Trophoblast cell (in vitro differentiated cells and primary cell): Measurements from ENCODE around the gene BDKRB2.
A peak's percentile ranks its signal among the peaks of the same experiment; 100 is the strongest.

Source experiments
- DNase-seq, 2 donors: peaks; one replicate each; pipeline ENCODE4 v3.0.0-alpha.2; 2016
- H2AFZ ChIP-seq: 2 replicates; pipeline ENCODE4 v1.6.1; 2013; ENCODE audit warnings: low read length, moderate library complexity, mild to moderate bottlenecking; ENCODE audit not compliant: insufficient read depth, poor library complexity
- H2AK5ac ChIP-seq: 2 replicates; pipeline ENCODE4 v1.6.1; 2013; ENCODE audit warnings: mild to moderate bottlenecking, low read length
- H2BK120ac ChIP-seq: 2 replicates; pipeline ENCODE4 v1.6.1; 2013; ENCODE audit warnings: low read length, mild to moderate bottlenecking, moderate library complexity; ENCODE audit not compliant: insufficient read depth, poor library complexity
- H2BK12ac ChIP-seq: 2 replicates; pipeline ENCODE4 v1.6.1; 2013; ENCODE audit warnings: mild to moderate bottlenecking, low read length, moderate library complexity
- H2BK5ac ChIP-seq: 2 replicates; pipeline ENCODE4 v1.6.1; 2013; ENCODE audit warnings: low read length, low read depth, moderate library complexity, mild to moderate bottlenecking; ENCODE audit not compliant: poor library complexity
- H3K14ac ChIP-seq: 2 replicates; pipeline ENCODE4 v1.6.1; 2013; ENCODE audit warnings: mild to moderate bottlenecking, low read length
- H3K18ac ChIP-seq: 2 replicates; pipeline ENCODE4 v1.6.1; 2013; ENCODE audit warnings: mild to moderate bottlenecking, low read length
- H3K23ac ChIP-seq: 2 replicates; pipeline ENCODE4 v1.6.1; 2013; ENCODE audit warnings: low read length
- H3K27ac ChIP-seq: 2 replicates; pipeline ENCODE4 v1.5.1; 2013; ENCODE audit warnings: low read depth, mild to moderate bottlenecking, inconsistent platforms, low read length, moderate library complexity
- H3K27me3 ChIP-seq: 2 replicates; pipeline ENCODE4 v1.6.1; 2013; ENCODE audit warnings: inconsistent platforms, mild to moderate bottlenecking, low read length, moderate library complexity; ENCODE audit not compliant: insufficient read depth
- H3K36me3 ChIP-seq, 2 experiments: 1 replicate in 1 of 2; 2 replicates in 1 of 2; pipeline ENCODE4 v1.6.1; 2013; ENCODE audit warnings: low read length in 2 of 2, mild to moderate bottlenecking in 2 of 2, moderate library complexity in 1 of 2; ENCODE audit not compliant: insufficient read depth in 2 of 2, control insufficient read depth in 1 of 2
- H3K4ac ChIP-seq: 2 replicates; pipeline ENCODE4 v1.6.1; 2013; ENCODE audit warnings: low read depth, mild to moderate bottlenecking, low read length, moderate library complexity
- H3K4me1 ChIP-seq, 2 experiments: 1 replicate in 1 of 2; 2 replicates in 1 of 2; pipeline ENCODE4 v1.6.1; 2013; ENCODE audit warnings: low read length in 2 of 2, mild to moderate bottlenecking in 2 of 2, moderate library complexity in 1 of 2; ENCODE audit not compliant: insufficient read depth in 2 of 2, control insufficient read depth in 1 of 2
- H3K4me2 ChIP-seq: 2 replicates; pipeline ENCODE4 v1.6.1; 2013; ENCODE audit warnings: inconsistent platforms, mild to moderate bottlenecking, low read length, moderate library complexity
- H3K4me3 ChIP-seq: 2 replicates; pipeline ENCODE4 v1.5.1; 2013; ENCODE audit warnings: mild to moderate bottlenecking, low read depth, low read length, inconsistent platforms
- H3K79me1 ChIP-seq: one replicate; pipeline ENCODE4 v1.6.1; 2013; ENCODE audit warnings: low read length
- H3K79me2 ChIP-seq: 2 replicates; pipeline ENCODE4 v1.6.1; 2013; ENCODE audit warnings: low read length, mild to moderate bottlenecking; ENCODE audit not compliant: control insufficient read depth, insufficient read depth, poor library complexity
- H3K9ac ChIP-seq: 2 replicates; pipeline ENCODE4 v1.6.1; 2013; ENCODE audit warnings: mild to moderate bottlenecking, low read length
- H3K9me3 ChIP-seq: 2 replicates; pipeline ENCODE4 v1.6.1; 2013; ENCODE audit warnings: low read depth, mild to moderate bottlenecking, control low read depth, inconsistent platforms, low read length; ENCODE audit not compliant: insufficient read depth
- H4K12ac ChIP-seq: 2 replicates; pipeline ENCODE4 v1.6.1; 2013; ENCODE audit warnings: low read depth, mild to moderate bottlenecking, low read length, moderate library complexity
- H4K8ac ChIP-seq: 2 replicates; pipeline ENCODE4 v1.6.1; 2013; ENCODE audit warnings: low read depth, mild to moderate bottlenecking, low read length, moderate library complexity
- H4K91ac ChIP-seq: one replicate; pipeline ENCODE4 v1.6.1; 2013; ENCODE audit warnings: low read depth, mild to moderate bottlenecking, low read length, moderate library complexity
- WGBS: extraction: QIAGEN DNeasy Blood & Tissue Kit; methylation state at CpG from one replicate; pipeline ENCODE4 v1.1.7; 2013; ENCODE audit warnings: missing lambda C conversion rate; ENCODE audit not compliant: insufficient read length, insufficient coverage; ENCODE audit errors: extremely low coverage; 5-methylcytosine and 5-hydroxymethylcytosine counted together

Gene BDKRB2

GRCh38 chr14:96231526-96232130, 27.0 kb downstream of the BDKRB2 start:
- Histone ChIP-seq H3K4me2 (no peak overlapping the region), H2BK5ac (no peak overlapping the region), H4K8ac (no peak overlapping the region), H3K79me1 (no peaks in the 10 kb centered on the region), H3K14ac (no peak overlapping the region), H2BK12ac (no peak overlapping the region), H3K9ac (no peak overlapping the region), H3K18ac (no peak overlapping the region), H2BK120ac (no peak overlapping the region), H2AK5ac (no peak overlapping the region), H4K91ac (no peak overlapping the region), H3K4me3 (peak overlapping the region; percentile 35), H3K79me2 (no peaks in the 10 kb centered on the region), H3K27ac (no peak overlapping the region), H3K36me3 (peaks cover 16 to 24% of the 10 kb centered on the region in 2 experiments), H3K27me3 (no peaks in the 10 kb centered on the region), H4K12ac (no peak overlapping the region), H3K23ac (no peak overlapping the region), H2AFZ (no peak overlapping the region), H3K9me3 (peaks cover 5% of the 10 kb centered on the region), H3K4me1 (peaks cover 0 to 3% of the 10 kb centered on the region in 2 experiments), H3K4ac (no peak overlapping the region)
- DNase-seq = no peak
- WGBS = no CpG with 5 or more reads among the region's 12 CpGs

- Histone ChIP-seq H3K79me2 (no peaks in the 10 kb centered on the region), H2BK12ac (no peak overlapping the region), H3K27ac (no peak overlapping the region), H4K91ac (no peak overlapping the region), H3K18ac (no peak overlapping the region), H3K4ac (no peak overlapping the region), H2BK120ac (no peak overlapping the region), H3K14ac (no peak overlapping the region), H2BK5ac (no peak overlapping the region), H2AK5ac (no peak overlapping the region), H3K4me1 (peaks cover 0 to 7% of the 10 kb centered on the region in 2 experiments), H3K27me3 (no peaks in the 10 kb centered on the region), H3K4me2 (no peak overlapping the region), H3K23ac (no peak overlapping the region), H3K4me3 (no peak overlapping the region), H3K9ac (no peak overlapping the region), H3K9me3 (peaks cover 3% of the 10 kb centered on the region), H4K12ac (no peak overlapping the region), H3K79me1 (no peaks in the 10 kb centered on the region), H4K8ac (no peak overlapping the region), H3K36me3 (peaks cover 19 to 28% of the 10 kb centered on the region in 2 experiments), H2AFZ (no peak overlapping the region)
- DNase-seq = no peak
- WGBS = no CpG with 5 or more reads among the region's 11 CpGs
These were observed 27.9 kb downstream of the BDKRB2 start for GRCh38 chr14:96232506-96232905.

GRCh38 chr14:96233661-96234060, 29.0 kb downstream of the BDKRB2 start:
- H4K8ac ChIP-seq = no peak overlapping the region
- H4K91ac ChIP-seq = no peak overlapping the region
- H4K12ac ChIP-seq = no peak overlapping the region
- no peaks in the 10 kb centered on the region for H3K79me1 ChIP-seq
- H3K27me3 ChIP-seq = no peaks in the 10 kb centered on the region
- H3K9me3 ChIP-seq = peaks cover 4% of the 10 kb centered on the region
- no peak overlapping the region for H3K14ac ChIP-seq
- peaks cover 2 to 7% of the 10 kb centered on the region in 2 experiments for H3K4me1 ChIP-seq
- H3K79me2 ChIP-seq = no peaks in the 10 kb centered on the region
- no peak overlapping the region for H3K23ac ChIP-seq
- DNase-seq = no peak
- H2AFZ ChIP-seq = no peak overlapping the region
- H2AK5ac ChIP-seq = no peak overlapping the region
- no peak overlapping the region for H3K4me3 ChIP-seq
- H2BK12ac ChIP-seq = no peak overlapping the region
- peaks cover 24 to 35% of the 10 kb centered on the region in 2 experiments for H3K36me3 ChIP-seq
- H3K4ac ChIP-seq = no peak overlapping the region
- H2BK120ac ChIP-seq = no peak overlapping the region
- no peak overlapping the region for H3K18ac ChIP-seq
- H3K4me2 ChIP-seq = no peak overlapping the region
- no peak overlapping the region for H3K27ac ChIP-seq
- H2BK5ac ChIP-seq = no peak overlapping the region
- no peak overlapping the region for H3K9ac ChIP-seq
- no CpG with 5 or more reads among the region's 3 CpGs for WGBS

GRCh38 chr14:96235426-96235825, 30.8 kb downstream of the BDKRB2 start:
- no peak overlapping the region for H2BK120ac ChIP-seq
- H3K18ac ChIP-seq = no peak overlapping the region
- peaks cover 32 to 49% of the 10 kb centered on the region in 2 experiments for H3K36me3 ChIP-seq
- H2BK5ac ChIP-seq = no peak overlapping the region
- no peak overlapping the region for H3K4me2 ChIP-seq
- peaks cover 3% of the 10 kb centered on the region for H3K9me3 ChIP-seq
- WGBS = no CpG with 5 or more reads among the region's 4 CpGs
- no peak overlapping the region for H3K14ac ChIP-seq
- no peak overlapping the region for H3K9ac ChIP-seq
- no peaks in the 10 kb centered on the region for H3K79me1 ChIP-seq
- H3K27me3 ChIP-seq = no peaks in the 10 kb centered on the region
- no peak overlapping the region for H4K91ac ChIP-seq
- no peak overlapping the region for H2AFZ ChIP-seq
- H3K4ac ChIP-seq = no peak overlapping the region
- peaks cover 4 to 11% of the 10 kb centered on the region in 2 experiments for H3K4me1 ChIP-seq
- no peak overlapping the region for H3K27ac ChIP-seq
- no peak for DNase-seq
- no peak overlapping the region for H3K23ac ChIP-seq
- H2AK5ac ChIP-seq = no peak overlapping the region
- no peak overlapping the region for H3K4me3 ChIP-seq
- H4K12ac ChIP-seq = no peak overlapping the region
- H4K8ac ChIP-seq = no peak overlapping the region
- no peaks in the 10 kb centered on the region for H3K79me2 ChIP-seq
- H2BK12ac ChIP-seq = no peak overlapping the region
